Measurements from ENCODE around the gene NR1H2. TPM values are rescaled to one million over a fixed set of nuclear protein-coding genes. Genes with fewer than 3 reads are reported as not detected.
A peak's percentile ranks its signal among the peaks of the same experiment; 100 is the strongest.

The NR1H2 gene
- total RNA-seq, 1 donor from 2014 or later, result 101 TPM

- no peaks in the 10 kb centered on the region for H3K27me3 ChIP-seq
- DNase-seq, result no peak
- TF ChIP-seq CTCF (IDR thresholded peaks at IDR 0.05), result no peak
- no peak overlapping the region for H3K27ac ChIP-seq
- intact Hi-C loops (cut with DNase I), result no loop called here
- peaks cover 11% of the 10 kb centered on the region for H3K36me3 ChIP-seq
- no peaks in the 10 kb centered on the region for H3K9me3 ChIP-seq
- ATAC-seq, result no peak
- no peaks in the 10 kb centered on the region for H3K4me1 ChIP-seq
- H3K4me3 ChIP-seq, result no peak overlapping the region
These were observed 33.9 kb downstream of the NR1H2 start for GRCh38 chr19:50410109-50410508.

GRCh38 chr19:50412419-50412818 lies 36.2 kb downstream of the NR1H2 start:
- Histone ChIP-seq H3K9me3 (no peaks in the 10 kb centered on the region), H3K4me3 (no peak overlapping the region), H3K36me3 (peaks cover 11% of the 10 kb centered on the region), H3K4me1 (no peaks in the 10 kb centered on the region), H3K27ac (no peak overlapping the region), H3K27me3 (no peaks in the 10 kb centered on the region)
- DNase-seq (no peak), ATAC-seq (no peak)
- TF ChIP-seq CTCF (IDR thresholded peaks at IDR 0.05), result no peak
- intact Hi-C loops (cut with DNase I), result no loop called here

GRCh38 chr19:50413096-50413495 lies 36.8 kb downstream of the NR1H2 start:
- intact Hi-C loops (cut with DNase I), result no loop called here
- Histone ChIP-seq H3K9me3 (no peaks in the 10 kb centered on the region), H3K4me1 (no peaks in the 10 kb centered on the region), H3K4me3 (no peak overlapping the region), H3K36me3 (peaks cover 11% of the 10 kb centered on the region), H3K27ac (no peak overlapping the region), H3K27me3 (peaks cover 6% of the 10 kb centered on the region)
- DNase-seq, result no peak
- no peak for ATAC-seq
- no peak for TF ChIP-seq CTCF (IDR thresholded peaks at IDR 0.05)

GRCh38 chr19:50413531-50413930 lies 37.3 kb downstream of the NR1H2 start:
- Histone ChIP-seq H3K27me3 (peaks cover 7% of the 10 kb centered on the region), H3K36me3 (peaks cover 11% of the 10 kb centered on the region), H3K9me3 (no peaks in the 10 kb centered on the region), H3K4me3 (no peak overlapping the region), H3K27ac (no peak overlapping the region), H3K4me1 (no peaks in the 10 kb centered on the region)
- intact Hi-C loops (cut with DNase I), result no loop called here
- DNase-seq (no peak), ATAC-seq (no peak)
- TF ChIP-seq CTCF (IDR thresholded peaks at IDR 0.05), result no peak

GRCh38 chr19:50414864-50415660 lies 38.8 kb downstream of the NR1H2 start:
- DNase-seq (peak; percentile 92), ATAC-seq (peak; percentile 91)
- Histone ChIP-seq H3K27ac (no peak overlapping the region), H3K9me3 (no peaks in the 10 kb centered on the region), H3K4me1 (no peaks in the 10 kb centered on the region), H3K27me3 (peaks cover 22% of the 10 kb centered on the region), H3K4me3 (no peak overlapping the region), H3K36me3 (no peaks in the 10 kb centered on the region)
- peak; percentile 92 for TF ChIP-seq CTCF (IDR thresholded peaks at IDR 0.05)
- intact Hi-C loops (cut with DNase I), result loop anchor here (5.0 kb wide), 1 partner anchor 48 kb away; the partner anchor contains the start of gene NAPSA

All from upper lobe of right lung (tissue), 1 donor.